GM12878 (cell line): ENCODE data around the gene FAM83G. TPM values are rescaled to one million over a fixed set of nuclear protein-coding genes. Genes with fewer than 3 reads are reported as not detected.

ENCODE experiments used
- ATAC-seq: fragments of 200-7000 bp; cut with Tn5 transposase; 3 replicates; pipeline ENCODE4 v1.9.1; 2020; ENCODE audit warnings: mild to moderate bottlenecking, moderate library complexity
- BruUV-seq: library from RNA; stranded (reverse); fragments of 400-500 nt; replicated peaks from 2 replicates; lab custom pipeline; 2021; lab: Mats Ljungman, UMichigan
- CTCF ChIA-PET: fragments of 300-600 bp; sonication (Branson Sonifier 250); formaldehyde crosslinking; extraction: SDS; loops from one replicate; lab custom pipeline; 2021; ENCODE audit warnings: inconsistent platforms; lab: Yijun Ruan, JAX
- POLR2A ChIA-PET: fragments of 350-600 bp; formaldehyde crosslinking; extraction: SDS; loops from one replicate; lab custom pipeline; 2021; ENCODE audit warnings: inconsistent platforms; lab: Charles Lee
- RAD21 ChIA-PET: fragments of 300-600 bp; sonication (Branson Sonifier 250); formaldehyde crosslinking; loops from one replicate; lab custom pipeline; 2023; ENCODE audit warnings: antibody characterized with exemption; ENCODE audit not compliant: unreplicated experiment; lab: Charles Lee
- SMC1A ChIA-PET: fragments of 300-600 bp; sonication (Branson Sonifier 250); formaldehyde crosslinking; loops from one replicate; lab custom pipeline; 2023; ENCODE audit not compliant: unreplicated experiment, uncharacterized antibody; lab: Charles Lee
- DNase-seq: peaks from one replicate; pipeline ENCODE4 v3.0.0-alpha.2; 2011; ENCODE audit warnings: low read depth, low spot score
- FAIRE-seq: peaks from 3 replicates; lab custom pipeline; 2011; peaks lifted over from hg19 to GRCh38; lab: Jason Lieb, UNC
- H2AFZ ChIP-seq: 2 replicates; pipeline ENCODE4 v1.6.0; 2011; ENCODE audit warnings: low read depth, low read length, control low read depth; ENCODE audit not compliant: control insufficient read depth
- H3K27ac ChIP-seq: 2 replicates; pipeline ENCODE4 v1.5.1; 2011; ENCODE audit warnings: control low read depth; ENCODE audit not compliant: control insufficient read depth, insufficient read depth
- H3K27me3 ChIP-seq, 2 experiments: replicated peaks in 1 of 2; 2 replicates each; pipeline versions ENCODE4 v1.6.0 to v1.6.1; 2011; ENCODE audit warnings: low read length in 1 of 2; ENCODE audit not compliant: control insufficient read depth in 2 of 2, insufficient read depth in 2 of 2
- H3K36me3 ChIP-seq, 2 experiments: 2 replicates each; pipeline ENCODE4 v1.5.1; 2011; ENCODE audit warnings: low read length in 1 of 2; ENCODE audit not compliant: control insufficient read depth in 2 of 2, insufficient read depth in 2 of 2
- H3K4me1 ChIP-seq: 2 replicates; pipeline ENCODE4 v1.6.1; 2011; ENCODE audit warnings: mild to moderate bottlenecking, low read length, moderate library complexity, mixed read lengths; ENCODE audit not compliant: control insufficient read depth, insufficient read depth
- H3K4me2 ChIP-seq: 2 replicates; pipeline ENCODE4 v1.6.0; 2011; ENCODE audit warnings: control low read depth; ENCODE audit not compliant: control insufficient read depth, insufficient read depth
- H3K4me3 ChIP-seq: fragments of 200-600 bp; sonication (generic); 2 replicates; pipeline ENCODE4 v1.5.1; 2016
- H3K79me2 ChIP-seq: 2 replicates; pipeline ENCODE4 v1.6.0; 2011; ENCODE audit warnings: low read length; ENCODE audit not compliant: control insufficient read depth, insufficient read depth
- H3K9ac ChIP-seq: 2 replicates; pipeline ENCODE4 v1.8.0; 2011; ENCODE audit warnings: low read length, control low read depth, mixed read lengths; ENCODE audit not compliant: control insufficient read depth, insufficient read depth
- H3K9me3 ChIP-seq: replicated peaks from 3 replicates; pipeline ENCODE4 v1.5.1; 2011; ENCODE audit warnings: mild to moderate bottlenecking, low read length; ENCODE audit not compliant: control insufficient read depth, insufficient read depth
- H4K20me1 ChIP-seq: 2 replicates; pipeline ENCODE4 v1.6.0; 2011; ENCODE audit not compliant: control insufficient read depth, insufficient read depth
- BMI1 ChIP-seq: fragments of 450-650 bp; IDR thresholded peaks from 2 replicates; pipeline ENCODE4 v1.6.1; 2016; ENCODE audit warnings: mild to moderate bottlenecking, moderate library complexity, borderline replicate concordance
- EGR1 ChIP-seq, 2 experiments: IDR thresholded peaks; 1 replicate in 1 of 2; 2 replicates in 1 of 2; pipeline ENCODE4 v1.6.1; 2011 to 2012; ENCODE audit warnings: low read depth in 2 of 2, low read length in 2 of 2, borderline replicate concordance in 1 of 2, mild to moderate bottlenecking in 1 of 2, moderate library complexity in 1 of 2
- ETV6 ChIP-seq, 2 experiments: fragments of 450-650 bp in 1 of 2; IDR thresholded peaks in 1 of 2; conservative IDR thresholded peaks in 1 of 2; 2 replicates each; pipeline ENCODE4 v1.6.1; 2014; ENCODE audit warnings: antibody characterized with exemption in 1 of 2, borderline replicate concordance in 1 of 2, low read depth in 1 of 2, mild to moderate bottlenecking in 1 of 2, moderate library complexity in 1 of 2
- MYC ChIP-seq: IDR thresholded peaks from 2 replicates; pipeline ENCODE4 v1.6.1; 2011; ENCODE audit warnings: mild to moderate bottlenecking, low read length, moderate library complexity, inconsistent platforms; ENCODE audit not compliant: insufficient read depth, insufficient replicate concordance, insufficient read length, severe bottlenecking
- RAD51 ChIP-seq: fragments of 450-650 bp; IDR thresholded peaks from 2 replicates; pipeline ENCODE4 v1.6.1; 2016; ENCODE audit warnings: moderate library complexity, mild to moderate bottlenecking, inconsistent platforms
- SIN3A ChIP-seq: IDR thresholded peaks from 2 replicates; pipeline ENCODE4 v1.6.1; 2012; ENCODE audit warnings: low read depth, low read length, improper control_type of control experiment
- SP1 ChIP-seq: IDR thresholded peaks from one replicate; pipeline ENCODE4 v1.6.1; 2011; ENCODE audit warnings: low read depth, low read length
- ZBTB11 ChIP-seq: fragments of 450-650 bp; formaldehyde crosslinking; IDR thresholded peaks from 2 replicates; pipeline ENCODE4 v1.5.0; 2022; ENCODE audit warnings: mild to moderate bottlenecking, missing genetic modification characterization
- ZBTB33 ChIP-seq: fragments of 450-650 bp; IDR thresholded peaks from 2 replicates; pipeline ENCODE4 v1.6.1; 2017; ENCODE audit warnings: mild to moderate bottlenecking
- ZNF622 ChIP-seq: fragments of 450-650 bp; IDR thresholded peaks from 2 replicates; pipeline ENCODE4 v1.6.1; 2017; ENCODE audit warnings: mild to moderate bottlenecking, inconsistent platforms
- WGBS: methylation state at CpG from one replicate; pipeline ENCODE4 v1.1.6; 2016; ENCODE audit warnings: low lambda C conversion rate; ENCODE audit not compliant: insufficient replicate concordance, insufficient coverage; ENCODE audit errors: missing lambda C conversion rate; 5-methylcytosine and 5-hydroxymethylcytosine counted together
- in situ Hi-C: fragments of 300-500 bp; cut with MboI; formaldehyde crosslinking; loops from 9 replicates; pipeline ENCODE4 v1.14.3; 2018; ENCODE audit warnings: mixed read lengths
- intact Hi-C: fragments of 100-400 bp; cut with micrococcal nuclease; formaldehyde crosslinking; loops from one replicate; pipeline ENCODE4 v1.14.2; 2022; ENCODE audit not compliant: unreplicated experiment
- polyA plus RNA-seq, 11 experiments: library from polyadenylated mRNA; depleted of rRNA in 4 of 11; unstranded in 6 of 11; stranded (reverse) in 5 of 11; fragments of >200 nt; fragmentation: Nextera tagmentation in 4 of 11; fragmentation: Illumina TruSeq in 1 of 11; extraction: Ambion mirVana in 4 of 11; extraction: Trizol in 1 of 11; gene quantifications; 1 replicate in 1 of 11; 2 replicates in 10 of 11; pipeline versions ENCODE4 v1.2.1 to v1.2.3, GENCODE V29; 2011 to 2016; ENCODE audit warnings: inconsistent platforms in 2 of 11, missing spikeins in 2 of 11, low read depth in 1 of 11
- total RNA-seq, 4 experiments: library from RNA; depleted of rRNA in 3 of 4; stranded (reverse); fragments of >200 nt in 3 of 4; fragmentation: Illumina TruSeq in 1 of 4; extraction: Trizol in 1 of 4; gene quantifications; 2 replicates each; pipeline versions ENCODE4 v1.2.1 to v1.2.3, GENCODE V29; 2013 to 2021
- TF ChIP-seq, protein P1 (sequence below): IDR thresholded peaks from 2 replicates; pipeline ENCODE4 v1.6.1; 2011; ENCODE audit warnings: mild to moderate bottlenecking, low read depth, low read length, moderate library complexity; ENCODE audit not compliant: insufficient replicate concordance
- TF ChIP-seq, protein P2 (sequence below): fragments of 450-650 bp; IDR thresholded peaks from 2 replicates; pipeline ENCODE4 v1.6.1; 2017; ENCODE audit warnings: mild to moderate bottlenecking, moderate library complexity

FAM83G gene
- total and polyA plus RNA-seq, 10 of the 15 experiments (the other 5 are each of a cell fraction or from before 2014, with no cell fraction given): 0.03 to 16.7 (median 6.5) TPM

GRCh38 chr17:18949566-18949965 is 55.0 kb downstream of the FAM83G start:
- 48% methylated on average over 6 of the region's 6 CpGs for WGBS
- SMC1A ChIA-PET: interaction anchor here (1.4 to 1.6 kb wide), 2 partner anchors 17 to 25 kb away, joined by 3 to 4 read pairs; no protein-coding TSS in a partner anchor
- intact Hi-C loops (no loop called here), in situ Hi-C loops (no loop called here)
- H3K4me3 ChIP-seq: no peak overlapping the region
- H3K4me2 ChIP-seq: no peak overlapping the region
- no peak for ATAC-seq
- H3K79me2 ChIP-seq: no peaks in the 10 kb centered on the region
- no peaks in the 10 kb centered on the region for H4K20me1 ChIP-seq
- no peak overlapping the region for H3K9ac ChIP-seq
- H3K4me1 ChIP-seq: peaks cover 4% of the 10 kb centered on the region
- BruUV-seq: no TSS peak
- no peaks in the 10 kb centered on the region; a peak in 1 of 4 replicates for H3K27me3 ChIP-seq
- no peak for DNase-seq
- no peak overlapping the region for H3K27ac ChIP-seq
- no peaks in the 10 kb centered on the region for H3K36me3 ChIP-seq
- RAD21 ChIA-PET: interaction anchor here (0.9 to 1.0 kb wide), 2 partner anchors 12 to 132 kb away, joined by 3 read pairs; no protein-coding TSS in a partner anchor
- no peak for FAIRE-seq
- POLR2A ChIA-PET: no interaction called here
- no peak overlapping the region; the same call in 1 of the 2 replicates for H2AFZ ChIP-seq
- CTCF ChIA-PET: interaction anchor here (0.8 to 1.6 kb wide), 3 partner anchors 10 to 19 kb away, joined by 5 to 8 read pairs (median 7); no protein-coding TSS in a partner anchor
- no peaks in the 10 kb centered on the region for H3K9me3 ChIP-seq
- TF ChIP-seq SIN3A: no peak
- TF ChIP-seq BMI1: no peak
- TF ChIP-seq, protein P1, sequence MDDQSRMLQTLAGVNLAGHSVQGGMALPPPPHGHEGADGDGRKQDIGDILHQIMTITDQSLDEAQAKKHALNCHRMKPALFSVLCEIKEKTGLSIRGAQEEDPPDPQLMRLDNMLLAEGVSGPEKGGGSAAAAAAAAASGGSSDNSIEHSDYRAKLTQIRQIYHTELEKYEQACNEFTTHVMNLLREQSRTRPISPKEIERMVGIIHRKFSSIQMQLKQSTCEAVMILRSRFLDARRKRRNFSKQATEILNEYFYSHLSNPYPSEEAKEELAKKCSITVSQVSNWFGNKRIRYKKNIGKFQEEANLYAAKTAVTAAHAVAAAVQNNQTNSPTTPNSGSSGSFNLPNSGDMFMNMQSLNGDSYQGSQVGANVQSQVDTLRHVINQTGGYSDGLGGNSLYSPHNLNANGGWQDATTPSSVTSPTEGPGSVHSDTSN: no peak
- TF ChIP-seq MYC: no peak
- no peak for TF ChIP-seq EGR1 (IDR thresholded peaks at IDR 0.05; ENCODE audit: borderline replicate concordance in 1 of 2, low read depth in 2 of 2, low read length in 2 of 2)
- TF ChIP-seq, protein P2, sequence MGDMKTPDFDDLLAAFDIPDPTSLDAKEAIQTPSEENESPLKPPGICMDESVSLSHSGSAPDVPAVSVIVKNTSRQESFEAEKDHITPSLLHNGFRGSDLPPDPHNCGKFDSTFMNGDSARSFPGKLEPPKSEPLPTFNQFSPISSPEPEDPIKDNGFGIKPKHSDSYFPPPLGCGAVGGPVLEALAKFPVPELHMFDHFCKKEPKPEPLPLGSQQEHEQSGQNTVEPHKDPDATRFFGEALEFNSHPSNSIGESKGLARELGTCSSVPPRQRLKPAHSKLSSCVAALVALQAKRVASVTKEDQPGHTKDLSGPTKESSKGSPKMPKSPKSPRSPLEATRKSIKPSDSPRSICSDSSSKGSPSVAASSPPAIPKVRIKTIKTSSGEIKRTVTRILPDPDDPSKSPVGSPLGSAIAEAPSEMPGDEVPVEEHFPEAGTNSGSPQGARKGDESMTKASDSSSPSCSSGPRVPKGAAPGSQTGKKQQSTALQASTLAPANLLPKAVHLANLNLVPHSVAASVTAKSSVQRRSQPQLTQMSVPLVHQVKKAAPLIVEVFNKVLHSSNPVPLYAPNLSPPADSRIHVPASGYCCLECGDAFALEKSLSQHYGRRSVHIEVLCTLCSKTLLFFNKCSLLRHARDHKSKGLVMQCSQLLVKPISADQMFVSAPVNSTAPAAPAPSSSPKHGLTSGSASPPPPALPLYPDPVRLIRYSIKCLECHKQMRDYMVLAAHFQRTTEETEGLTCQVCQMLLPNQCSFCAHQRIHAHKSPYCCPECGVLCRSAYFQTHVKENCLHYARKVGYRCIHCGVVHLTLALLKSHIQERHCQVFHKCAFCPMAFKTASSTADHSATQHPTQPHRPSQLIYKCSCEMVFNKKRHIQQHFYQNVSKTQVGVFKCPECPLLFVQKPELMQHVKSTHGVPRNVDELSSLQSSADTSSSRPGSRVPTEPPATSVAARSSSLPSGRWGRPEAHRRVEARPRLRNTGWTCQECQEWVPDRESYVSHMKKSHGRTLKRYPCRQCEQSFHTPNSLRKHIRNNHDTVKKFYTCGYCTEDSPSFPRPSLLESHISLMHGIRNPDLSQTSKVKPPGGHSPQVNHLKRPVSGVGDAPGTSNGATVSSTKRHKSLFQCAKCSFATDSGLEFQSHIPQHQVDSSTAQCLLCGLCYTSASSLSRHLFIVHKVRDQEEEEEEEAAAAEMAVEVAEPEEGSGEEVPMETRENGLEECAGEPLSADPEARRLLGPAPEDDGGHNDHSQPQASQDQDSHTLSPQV: no peak
- TF ChIP-seq RAD51: no peak
- no peak for TF ChIP-seq ZNF622
- no peak for TF ChIP-seq ETV6 (conservative IDR thresholded peaks at IDR 0.05 in 1 of 2, IDR thresholded peaks at IDR 0.05 in 1 of 2; ENCODE audit: borderline replicate concordance in 1 of 2, low read depth in 1 of 2)
- no peak for TF ChIP-seq SP1
- no peak for TF ChIP-seq ZBTB11 (CRISPR knock-in tag)
- TF ChIP-seq ZBTB33: no peak
